ENCODE data around the gene RBM45. TPM values are rescaled to one million over a fixed set of nuclear protein-coding genes. Genes with fewer than 3 reads are reported as not detected.
A peak's percentile ranks its signal among the peaks of the same experiment; 100 is the strongest.

Gene RBM45
- total RNA-seq, 1 experiment from 2014 or later, result 7.4 TPM

GRCh38 chr2:178088774-178089270, 23.4 kb upstream of the RBM45 start:
- ChIA-PET POLR2A (no interaction called here), RAD21 (ENCODE audit: low non-redundant PET in 1 of 2, low total read pairs in 2 of 2, uncharacterized antibody in 2 of 2, unreplicated experiment in 2 of 2) (no interaction called here), CTCF (no interaction called here)
- no peaks in the 10 kb centered on the region for H3K4me1 ChIP-seq (ENCODE audit: control insufficient read depth in 1 of 2, insufficient read depth in 2 of 2, low read length in 2 of 2)
- TF ChIP-seq SRF (IDR thresholded peaks at IDR 0.05; ENCODE audit: low read depth) (no peak), MAX (IDR thresholded peaks at IDR 0.05) (no peak), CTCF (IDR thresholded peaks at IDR 0.05 in 2 of 3, conservative IDR thresholded peaks at IDR 0.05 in 1 of 3; ENCODE audit: borderline replicate concordance in 1 of 3, insufficient read depth in 1 of 3, low read depth in 2 of 3, low read length in 2 of 3) (no peak), POLR2AphosphoS5 (IDR thresholded peaks at IDR 0.05; ENCODE audit: low read depth, low read length) (no peak), SP1 (IDR thresholded peaks at IDR 0.05; ENCODE audit: low read depth) (no peak), ZFX (IDR thresholded peaks at IDR 0.05) (no peak), ELF1 (IDR thresholded peaks at IDR 0.05; ENCODE audit: borderline replicate concordance, low read depth) (no peak), CBX3 (IDR thresholded peaks at IDR 0.05; ENCODE audit: low read depth) (no peak), YY1 (IDR thresholded peaks at IDR 0.05; ENCODE audit: extremely low read depth, insufficient replicate concordance, low read depth, low read length) (no peak), CEBPB (IDR thresholded peaks at IDR 0.05; ENCODE audit: low read depth) (no peak), SIN3A (IDR thresholded peaks at IDR 0.05; ENCODE audit: low read depth) (no peak)
- H3K4me3 ChIP-seq (replicated peaks in 1 of 2; ENCODE audit: low read depth in 1 of 2, low read length in 2 of 2), result no peak overlapping the region
- no peaks in the 10 kb centered on the region for H3K36me3 ChIP-seq (ENCODE audit: control insufficient read depth in 1 of 2, insufficient read depth in 2 of 2, low read length in 2 of 2)
- ATAC-seq, result no peak
- H3K27me3 ChIP-seq (ENCODE audit: insufficient read depth, low read length), result no peaks in the 10 kb centered on the region
- no peaks in the 10 kb centered on the region for H3K79me2 ChIP-seq (ENCODE audit: insufficient read depth, low read length)
- H3K9me3 ChIP-seq (ENCODE audit: control insufficient read depth in 1 of 2, insufficient read depth in 1 of 2, low read depth in 1 of 2, low read length in 2 of 2), result no peaks in the 10 kb centered on the region
- intact Hi-C loops (cut with micrococcal nuclease), result no loop called here
- H3K27ac ChIP-seq (ENCODE audit: low read depth, low read length), result no peak overlapping the region
- H3K4me2 ChIP-seq (ENCODE audit: low read length), result no peak overlapping the region
- BruUV-seq (replicated peaks), result no TSS peak
- H3K9me2 ChIP-seq (ENCODE audit: insufficient read depth), result no peaks in the 10 kb centered on the region
- no peak for DNase-seq (ENCODE audit: low read depth, low spot score)
- H2AFZ ChIP-seq (ENCODE audit: low read depth, low read length, poor library complexity, severe bottlenecking), result peak overlapping the region; percentile 42
- H3K9ac ChIP-seq (ENCODE audit: low read length), result no peak overlapping the region
- H4K20me1 ChIP-seq (ENCODE audit: insufficient read depth), result no peaks in the 10 kb centered on the region

All from HCT116 (cell line).